ENCODE results near the gene ARFGAP3.
"Not testable (repeated sequence)": the region's sequence is repeated elsewhere in the genome, so short reads cannot be mapped to it uniquely, and the experiment has no call there.

ARFGAP3 gene

DNA sequence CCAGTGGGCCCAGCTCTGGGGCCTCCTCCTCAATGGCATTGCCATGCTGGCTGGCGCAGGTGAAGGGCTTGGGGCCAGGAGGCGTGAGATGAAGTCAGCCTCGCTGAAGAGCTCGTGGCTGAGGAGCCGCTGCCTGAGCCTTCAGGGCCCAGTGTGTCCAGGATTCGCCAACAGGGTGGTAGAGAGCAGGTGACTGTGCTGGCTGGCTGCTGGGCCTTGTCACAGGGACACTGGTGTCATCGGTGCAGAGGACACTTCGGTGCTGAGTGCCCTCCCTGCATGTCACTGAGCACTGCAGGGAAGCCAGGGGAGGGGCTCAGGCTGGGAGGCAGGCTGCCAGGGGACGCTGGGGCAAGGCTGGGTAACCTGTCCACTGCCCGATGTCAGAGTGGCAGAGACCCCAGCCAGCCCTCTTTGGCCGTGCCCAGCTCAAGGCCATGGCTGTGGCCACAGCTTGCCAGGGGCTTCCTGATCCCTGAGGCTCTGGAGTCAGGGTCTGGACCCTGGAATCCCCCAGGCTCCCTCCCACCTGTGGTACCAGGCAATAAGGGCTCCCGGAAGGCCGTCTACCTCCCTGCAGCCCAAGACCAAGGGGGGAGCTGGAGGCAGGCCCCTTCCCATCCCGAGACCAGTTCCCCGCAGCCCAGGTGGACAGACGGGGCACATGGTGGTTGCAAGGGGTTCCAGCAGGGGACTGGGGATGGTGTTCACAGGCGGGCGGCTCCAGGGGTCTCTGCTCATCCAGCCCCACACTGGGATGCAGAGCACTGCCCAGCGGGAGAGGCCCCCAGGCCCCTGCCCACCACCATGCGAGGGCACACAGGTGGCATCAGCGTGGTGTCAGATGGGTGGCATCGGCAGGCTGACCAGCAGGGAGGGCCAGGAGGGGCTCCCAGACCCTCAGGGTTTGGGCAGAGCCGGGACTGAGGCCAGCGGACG lies 63.9 kb downstream of the ARFGAP3 start:
- no peak for FAIRE-seq

DNA sequence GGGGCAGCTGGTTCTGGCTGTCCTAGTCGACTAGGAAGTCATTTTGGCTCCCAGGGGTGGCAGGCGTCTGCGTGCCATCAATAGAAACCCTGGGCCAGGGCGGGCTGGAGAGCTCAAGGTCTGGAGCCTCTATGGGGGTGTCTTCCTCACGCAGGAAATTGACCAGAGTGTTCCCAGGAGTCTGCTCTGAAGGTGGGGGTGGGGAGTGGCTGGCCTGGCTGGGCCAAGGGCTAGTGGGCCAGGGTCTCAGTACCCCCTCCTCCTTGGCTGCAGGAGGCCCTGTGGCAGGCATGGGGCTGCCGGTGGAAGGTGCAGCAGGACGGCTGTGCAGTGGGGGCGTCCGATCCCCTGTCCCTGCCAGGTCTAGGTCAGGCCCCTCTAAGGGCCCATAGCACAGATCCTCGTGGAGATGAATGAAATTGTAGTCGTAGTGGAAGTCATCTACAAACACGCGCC lies 64.6 kb downstream of the ARFGAP3 start:
- no peak for FAIRE-seq

DNA sequence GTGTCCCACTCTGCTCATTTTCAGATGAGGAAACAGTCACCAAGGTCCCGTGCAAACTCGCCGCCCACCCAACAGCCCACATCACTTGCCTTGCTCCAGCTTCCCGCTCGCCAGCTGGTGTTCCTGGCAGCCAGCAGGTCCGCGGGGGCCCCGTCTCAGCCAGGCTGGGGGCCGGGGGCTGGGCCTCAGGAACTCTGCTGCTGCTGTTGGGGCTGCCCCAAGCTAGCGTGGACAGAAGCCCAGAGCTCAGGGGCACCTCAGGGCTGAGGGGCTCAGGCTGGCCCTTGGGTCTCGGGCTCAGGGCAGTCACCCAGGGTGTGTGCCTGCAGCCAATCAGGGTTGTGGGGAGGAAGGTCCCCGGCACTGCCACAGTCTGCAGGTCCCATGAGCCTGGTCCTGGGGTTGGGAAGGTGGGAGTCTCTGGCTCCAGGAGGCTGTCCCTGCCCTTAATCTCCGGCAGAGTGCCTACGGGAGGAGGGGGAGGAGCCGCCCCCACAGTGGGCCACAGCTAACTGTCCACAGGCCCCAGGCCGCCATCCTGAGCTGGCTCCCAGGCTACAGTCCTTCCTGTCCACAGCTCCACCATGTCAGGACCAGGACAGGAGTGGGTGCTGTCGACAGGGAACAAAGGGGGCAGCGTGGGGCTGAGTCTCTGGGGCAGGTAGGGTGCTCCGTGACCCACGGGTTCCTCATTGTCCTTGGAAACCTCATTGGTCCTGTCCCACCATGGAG lies 65.2 kb downstream of the ARFGAP3 start:
- FAIRE-seq = no peak

DNA sequence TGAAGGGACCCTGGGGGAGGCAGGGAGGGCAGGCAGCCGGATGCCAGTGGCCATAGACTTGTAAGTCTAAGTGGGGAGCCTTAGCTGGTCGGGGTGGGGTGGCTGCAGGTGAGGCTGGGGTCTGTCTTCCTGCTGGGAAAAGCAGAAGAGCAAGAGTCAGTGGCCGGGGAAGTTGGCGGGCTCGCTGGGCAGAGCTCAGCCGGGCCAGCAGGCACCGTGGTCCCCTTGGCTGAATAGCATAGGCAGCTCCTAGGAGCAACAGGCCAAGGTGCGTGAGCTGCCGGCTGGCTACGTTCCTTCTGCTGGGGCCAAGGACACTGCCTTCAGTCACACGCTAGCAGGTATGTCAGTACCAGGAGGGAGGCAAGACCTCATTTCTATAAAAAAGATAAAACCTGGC lies 68.6 kb downstream of the ARFGAP3 start:
- no peak for FAIRE-seq

DNA sequence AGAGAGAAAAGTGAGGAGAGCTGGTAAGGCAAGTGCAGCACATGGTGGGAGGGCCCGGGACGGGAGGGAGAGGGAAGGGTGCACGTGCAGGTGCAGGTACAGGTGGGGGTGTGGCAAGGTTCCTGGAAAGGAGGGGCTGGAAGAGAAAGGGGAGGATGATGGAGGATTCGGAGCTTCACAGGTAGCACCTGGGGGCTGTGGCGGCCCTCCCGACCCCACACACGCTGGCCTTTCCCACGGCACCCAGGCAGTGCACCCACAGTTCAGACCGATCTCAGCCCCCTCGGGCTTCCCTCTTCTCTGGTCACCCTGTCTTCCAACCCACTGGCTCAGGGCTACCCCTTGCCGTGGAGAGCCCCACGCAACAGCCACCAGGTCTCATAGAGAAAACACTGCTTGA lies 69.1 kb downstream of the ARFGAP3 start:
- no peak for FAIRE-seq

DNA sequence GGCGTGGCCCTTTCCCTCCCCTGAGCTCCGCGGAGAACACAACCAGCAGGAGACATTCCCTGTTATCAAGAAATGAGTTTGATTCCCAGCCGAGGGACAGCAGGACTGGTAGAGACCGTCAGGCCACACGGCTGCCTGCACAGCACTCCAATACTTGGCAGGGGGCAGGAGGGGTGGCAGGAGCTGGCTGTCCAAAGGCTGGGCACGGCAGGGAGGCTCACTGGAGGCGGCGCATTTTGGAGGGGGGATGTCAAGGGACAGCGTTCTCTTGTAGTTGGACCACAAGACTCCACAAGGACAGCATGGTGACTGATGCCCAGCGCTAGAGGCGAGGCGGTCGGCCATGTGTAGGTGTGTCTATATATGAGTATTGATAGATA lies 69.7 kb downstream of the ARFGAP3 start:
- no peak for FAIRE-seq

DNA sequence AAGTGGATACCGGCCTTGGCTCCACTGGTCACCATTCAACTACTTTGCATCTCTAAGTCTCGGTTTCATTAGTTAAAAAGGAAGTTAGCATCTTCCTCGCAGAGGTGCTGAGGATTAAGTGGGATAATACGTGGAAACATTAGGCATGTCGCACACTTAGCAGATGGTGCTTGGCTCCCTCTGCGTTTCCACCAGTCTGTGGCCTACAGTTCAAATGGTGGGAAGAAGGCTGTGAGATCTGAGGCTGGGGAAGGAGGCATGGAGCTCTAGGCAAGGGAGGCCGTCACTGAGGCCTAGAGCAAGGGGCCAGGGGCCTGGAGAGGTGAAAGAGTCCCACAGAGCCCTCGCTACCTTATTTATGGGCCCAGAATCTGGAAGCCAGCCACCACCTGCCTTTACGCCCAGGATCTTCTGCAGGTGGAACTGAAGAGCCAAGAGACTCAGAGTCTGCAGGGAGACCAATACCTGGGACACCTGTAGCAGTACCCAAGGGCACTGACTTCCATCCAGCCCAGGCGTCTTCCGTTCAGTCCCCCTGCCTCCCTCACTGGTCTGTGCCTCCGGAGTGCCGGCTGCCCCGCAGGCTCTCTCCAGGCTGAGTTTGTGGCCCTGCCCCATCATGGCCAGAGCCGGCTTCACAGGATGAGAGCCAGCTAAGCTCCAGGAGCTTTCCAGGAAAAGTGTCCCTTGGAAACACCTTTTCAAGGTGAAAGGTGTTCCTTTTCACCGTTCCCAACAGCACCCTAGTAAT lies 70.3 kb downstream of the ARFGAP3 start:
- no peak for FAIRE-seq

DNA sequence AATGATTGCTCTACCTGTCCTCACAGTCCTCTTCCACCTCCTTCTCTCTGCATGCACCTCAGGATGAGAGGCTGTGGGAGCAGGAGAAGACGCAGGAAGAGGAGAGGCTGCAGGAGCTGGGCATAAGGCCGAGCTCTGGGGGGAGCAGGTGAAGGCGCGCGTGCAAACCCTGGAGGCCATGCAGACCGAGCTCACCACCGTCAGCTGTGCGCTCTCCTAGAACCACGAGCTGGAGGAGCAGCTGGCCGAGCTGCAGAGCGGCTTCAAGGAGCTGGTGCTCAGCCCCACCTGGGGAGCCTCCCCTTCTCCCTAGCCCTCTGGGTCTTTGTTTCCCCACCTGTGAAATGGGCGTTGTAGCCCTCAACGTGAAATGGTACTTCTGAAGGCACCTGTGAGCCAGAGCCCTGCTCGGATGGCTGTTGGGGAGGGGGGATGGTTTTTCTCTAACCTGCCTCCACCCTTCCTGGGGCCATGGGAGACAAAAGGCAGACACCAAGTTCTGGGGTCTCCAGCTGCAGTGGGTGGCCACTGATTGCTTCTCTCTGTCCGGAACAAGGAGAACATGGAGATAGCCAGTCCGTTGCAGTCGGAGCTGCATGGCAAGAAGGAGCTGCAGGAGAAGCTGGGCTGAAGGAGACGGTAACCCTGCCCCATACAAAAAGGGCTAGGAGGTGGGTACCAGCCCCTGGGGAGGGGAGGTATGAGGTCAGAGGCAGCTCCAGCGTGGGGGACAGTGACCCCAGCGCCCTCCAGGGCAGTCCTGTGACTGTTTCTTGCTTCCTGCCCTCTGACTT lies 71.2 kb downstream of the ARFGAP3 start:
- FAIRE-seq = no peak

DNA sequence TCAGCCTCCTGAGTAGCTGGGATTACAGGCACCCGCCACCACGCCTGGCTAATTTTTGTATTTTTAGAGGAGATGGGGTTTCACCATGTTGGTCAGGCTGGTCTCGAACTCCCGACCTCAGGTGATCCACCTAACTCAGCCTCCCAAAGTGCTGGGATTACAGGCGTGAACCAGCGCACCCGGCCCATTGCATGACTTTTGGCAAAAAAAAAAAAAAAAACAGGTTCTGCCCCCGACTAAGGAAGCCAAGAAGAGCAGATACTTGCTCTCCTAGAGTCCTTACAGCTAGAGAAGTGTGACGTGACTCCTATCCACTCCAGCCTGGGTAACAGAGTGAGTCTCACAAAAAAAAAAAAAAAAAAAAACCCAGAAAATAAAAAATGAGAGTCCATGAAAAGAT lies 74.8 kb downstream of the ARFGAP3 start:
- FAIRE-seq = not testable (repeated sequence)

DNA sequence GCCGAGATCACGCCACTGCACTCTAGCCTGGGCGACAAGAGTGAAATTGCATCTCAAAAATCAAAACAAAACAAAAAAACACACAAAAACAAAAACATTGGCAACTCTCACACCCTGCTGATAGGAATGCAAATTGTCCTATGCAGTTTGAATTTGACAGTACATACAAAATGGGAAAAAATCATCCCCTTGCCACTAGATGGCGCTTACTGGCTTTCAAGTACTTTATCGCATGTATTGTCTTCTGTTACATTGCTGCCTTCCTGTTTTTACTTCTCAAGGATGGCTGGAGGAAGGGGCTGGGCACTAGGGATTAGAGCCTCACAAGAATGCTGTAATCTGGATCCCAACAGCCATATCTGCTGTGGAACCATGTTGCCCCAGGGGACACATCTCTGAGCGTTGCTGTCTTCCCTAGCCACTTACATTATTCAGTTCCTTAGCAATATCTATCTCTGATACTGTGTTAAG lies 77.0 kb downstream of the ARFGAP3 start:
- FAIRE-seq = peak; percentile 97

DNA sequence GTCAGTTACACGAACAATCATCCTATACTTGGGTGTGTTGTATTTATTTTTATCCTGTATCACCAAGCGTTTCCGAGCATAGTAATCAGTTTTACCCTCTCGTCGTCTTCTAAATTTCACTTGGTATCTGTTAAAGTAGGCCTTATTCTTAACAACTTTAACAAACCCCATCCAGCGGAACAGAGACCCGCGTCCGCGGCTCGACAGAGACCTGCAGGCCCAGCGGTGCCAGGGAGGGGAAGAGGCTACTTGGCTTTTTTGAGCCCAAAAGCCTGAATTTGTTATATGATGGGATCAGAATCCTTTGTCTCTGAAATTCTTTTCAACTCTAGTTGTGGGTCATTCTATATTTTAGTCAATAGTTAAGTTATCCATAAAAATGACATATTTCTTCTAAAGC lies 79.9 kb downstream of the ARFGAP3 start:
- FAIRE-seq = no peak

DNA sequence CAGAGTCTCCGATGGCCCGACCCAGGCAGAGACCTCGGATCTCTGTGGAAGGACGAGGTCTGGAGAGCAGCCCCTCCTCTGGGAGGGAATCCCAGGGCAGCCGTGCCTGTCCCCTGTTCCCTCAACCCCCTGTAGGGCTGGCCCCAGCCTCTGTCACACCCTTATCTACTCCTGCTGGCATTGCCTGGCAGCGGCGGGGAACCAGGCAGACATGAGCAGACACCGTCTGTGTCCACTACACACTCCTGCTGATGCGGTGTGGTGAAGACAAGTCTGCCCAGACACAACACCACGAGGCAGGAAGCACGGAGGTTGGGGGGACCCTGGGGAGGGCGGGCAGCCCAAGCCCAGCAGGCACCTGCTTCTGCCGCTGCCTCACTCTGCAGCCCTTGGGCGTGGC lies 83.9 kb downstream of the ARFGAP3 start:
- FAIRE-seq = no peak

DNA sequence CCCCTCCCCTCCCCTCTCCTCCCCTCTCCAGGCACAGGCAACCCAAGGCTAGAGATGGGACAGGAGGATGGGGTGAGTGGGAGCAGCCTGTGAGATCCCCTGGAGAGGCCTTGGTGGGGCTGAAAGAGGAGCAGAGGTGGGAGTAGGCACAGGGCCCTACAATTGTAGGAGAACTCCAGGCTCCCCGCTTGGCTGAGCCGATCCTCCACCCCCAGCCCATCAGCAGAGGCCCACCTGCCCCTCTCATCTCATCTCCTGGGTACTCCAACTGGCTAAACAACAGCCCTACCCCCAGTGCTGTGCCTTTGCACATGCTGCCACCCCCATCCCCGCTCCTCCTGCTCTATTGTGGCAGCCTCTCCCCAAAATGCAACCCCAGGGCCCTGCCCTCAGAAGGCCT lies 84.4 kb downstream of the ARFGAP3 start:
- no peak for FAIRE-seq

DNA sequence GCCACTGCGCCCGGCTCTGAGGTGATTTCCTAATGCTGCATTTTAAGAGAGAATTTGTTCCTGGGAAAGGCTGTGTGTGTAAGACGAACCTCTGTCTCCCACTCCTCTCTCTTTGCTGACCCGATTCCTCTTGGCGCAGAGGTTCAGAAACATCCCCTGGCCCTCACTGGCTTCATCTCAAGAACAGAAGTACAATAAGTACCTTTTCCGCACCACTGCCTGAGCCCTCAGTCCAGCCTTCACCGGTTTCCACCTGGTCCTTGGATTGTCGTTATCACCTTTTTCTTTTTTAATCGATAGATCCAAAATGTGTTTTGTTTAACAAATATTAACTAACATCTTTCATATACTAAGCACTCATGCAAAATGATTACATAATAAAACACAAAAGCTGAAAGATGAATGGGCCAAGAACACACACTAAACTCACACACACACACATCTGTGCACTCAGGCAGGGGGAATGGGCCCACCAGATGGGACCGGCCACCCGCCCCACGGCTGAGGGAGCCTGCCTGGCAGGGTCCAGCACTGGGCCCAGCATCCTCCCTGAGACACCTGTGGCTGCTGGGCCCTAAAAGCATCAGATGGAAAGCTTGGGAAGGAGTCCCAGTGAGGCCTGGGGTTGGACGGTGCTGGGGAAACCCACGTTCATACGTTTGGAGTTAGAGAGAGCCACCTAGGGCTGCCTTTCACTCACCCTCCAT lies 86.0 kb downstream of the ARFGAP3 start:
- FAIRE-seq = no peak

DNA sequence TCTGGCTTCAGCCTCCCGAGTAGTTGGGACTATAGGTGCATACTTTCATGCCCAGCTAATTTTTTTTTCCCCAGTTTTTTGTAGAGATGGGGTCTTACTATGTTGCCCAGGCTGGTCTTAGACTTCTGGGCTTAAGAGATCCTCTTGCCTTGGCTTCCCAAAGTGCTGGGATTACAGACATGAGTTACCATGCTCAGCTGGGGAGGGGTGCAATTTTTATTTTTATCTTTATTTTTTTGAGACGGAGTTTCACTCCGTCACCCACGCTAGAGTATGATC lies 86.7 kb downstream of the ARFGAP3 start:
- FAIRE-seq = no peak

DNA sequence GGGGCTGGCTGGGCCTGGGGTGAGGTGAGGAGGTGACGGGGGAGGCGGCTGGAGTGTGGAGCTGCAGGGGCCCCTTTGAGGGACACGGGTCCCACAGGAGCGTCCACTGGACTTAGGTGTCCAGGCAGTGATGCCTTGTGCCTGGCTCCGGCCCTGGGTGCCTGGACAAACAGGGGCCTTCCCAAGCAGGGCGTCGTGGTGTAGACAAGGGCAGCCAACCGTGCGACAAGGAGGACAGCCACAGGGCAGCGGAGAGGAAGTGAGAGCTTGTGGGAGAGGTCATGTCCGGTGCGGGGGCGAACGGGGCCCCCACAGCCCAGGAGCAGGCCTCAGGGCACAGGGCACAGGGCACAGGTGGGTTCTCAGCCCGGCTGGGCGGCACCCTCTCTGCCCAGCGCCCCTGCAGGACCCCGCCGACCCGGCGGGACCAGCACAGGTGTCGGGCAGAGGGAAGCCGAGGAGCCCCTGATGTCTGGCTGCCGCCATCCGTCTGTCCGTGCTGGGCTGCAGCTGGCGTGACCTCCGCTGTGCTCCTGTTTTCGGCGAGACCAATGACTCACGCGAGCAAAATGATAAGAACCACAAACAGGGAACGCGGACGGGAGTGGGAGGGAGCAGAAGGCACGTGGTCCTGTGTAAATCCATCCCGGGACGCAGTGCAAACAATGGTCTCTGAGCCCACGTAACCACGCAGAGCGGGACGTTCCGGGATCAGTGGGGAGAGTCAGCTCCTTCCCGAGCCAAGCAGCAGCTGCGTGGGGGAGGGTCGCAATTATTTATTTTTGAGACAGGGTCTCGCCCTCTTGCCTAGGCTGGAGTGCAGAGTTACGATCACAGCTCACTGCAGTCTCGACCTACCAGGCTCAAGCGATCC lies 87.3 kb downstream of the ARFGAP3 start:
- no peak for FAIRE-seq

DNA sequence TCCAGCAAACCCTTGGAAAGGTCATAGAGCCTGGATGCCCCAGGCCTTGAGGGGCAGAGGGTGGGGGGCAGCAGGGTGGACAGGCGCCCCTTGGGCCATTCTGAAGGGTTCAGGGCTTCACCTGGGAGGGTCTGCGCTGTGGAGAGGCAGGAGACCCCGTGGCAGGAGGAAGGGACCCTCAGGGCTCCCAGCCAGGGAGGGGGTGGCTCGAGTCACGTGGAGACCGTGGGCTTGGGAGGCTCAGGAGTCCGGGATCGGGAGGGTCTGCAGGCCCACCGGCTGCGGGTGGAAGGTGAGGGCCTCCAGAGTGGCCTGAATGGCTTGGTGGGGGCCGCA lies 87.9 kb downstream of the ARFGAP3 start:
- FAIRE-seq = no peak

DNA sequence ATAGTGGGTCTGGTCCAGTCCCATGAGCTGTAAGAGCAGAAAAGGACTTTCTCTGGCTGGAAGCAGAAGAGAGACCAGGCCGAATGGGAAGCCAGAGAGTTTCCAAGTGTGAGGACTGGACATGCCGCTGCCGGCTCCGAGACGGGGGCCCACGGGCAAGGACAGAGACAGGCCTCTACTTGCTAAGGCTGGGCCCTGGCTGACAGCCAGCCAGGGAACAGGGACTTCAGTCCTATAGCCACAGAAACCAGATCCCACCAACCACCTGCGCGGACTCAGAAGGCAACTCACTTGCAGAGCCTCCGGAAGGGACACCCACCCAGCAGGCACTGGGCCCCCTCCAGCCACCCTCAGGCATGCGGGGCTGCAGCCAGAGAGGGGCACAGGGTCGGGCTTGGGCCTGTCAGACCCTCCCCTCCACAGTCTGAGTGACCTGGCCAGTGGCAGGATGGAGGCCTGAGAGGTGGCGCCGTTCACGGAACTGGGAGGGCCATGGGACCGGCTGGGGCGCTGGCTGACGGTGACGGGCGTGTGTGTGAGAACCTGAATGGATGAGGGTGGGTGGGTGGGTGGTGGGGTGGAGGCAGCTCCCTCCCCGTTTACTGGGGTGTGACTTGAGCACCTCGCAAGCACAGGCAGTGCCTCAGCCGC lies 88.6 kb downstream of the ARFGAP3 start:
- FAIRE-seq = no peak

DNA sequence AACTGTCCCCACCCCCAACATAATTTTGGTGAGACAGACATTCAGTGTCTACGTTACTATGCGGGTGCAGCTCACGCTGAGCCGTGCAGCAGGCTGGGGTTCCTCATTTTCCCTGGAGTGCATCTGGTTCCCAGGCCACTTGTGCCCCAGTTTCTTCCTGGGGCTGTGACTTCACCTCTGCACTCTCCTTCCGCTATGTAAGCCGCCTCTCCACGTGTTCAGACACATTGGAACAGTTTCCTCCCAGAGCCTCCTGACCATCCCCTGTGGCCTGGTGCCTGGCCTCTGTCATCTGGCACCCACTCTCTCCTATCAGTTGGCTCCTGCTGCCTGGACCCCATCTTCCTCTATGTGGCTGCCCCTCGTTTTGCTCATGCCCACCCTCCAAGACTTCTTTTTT lies 90.2 kb downstream of the ARFGAP3 start:
- FAIRE-seq = no peak

DNA sequence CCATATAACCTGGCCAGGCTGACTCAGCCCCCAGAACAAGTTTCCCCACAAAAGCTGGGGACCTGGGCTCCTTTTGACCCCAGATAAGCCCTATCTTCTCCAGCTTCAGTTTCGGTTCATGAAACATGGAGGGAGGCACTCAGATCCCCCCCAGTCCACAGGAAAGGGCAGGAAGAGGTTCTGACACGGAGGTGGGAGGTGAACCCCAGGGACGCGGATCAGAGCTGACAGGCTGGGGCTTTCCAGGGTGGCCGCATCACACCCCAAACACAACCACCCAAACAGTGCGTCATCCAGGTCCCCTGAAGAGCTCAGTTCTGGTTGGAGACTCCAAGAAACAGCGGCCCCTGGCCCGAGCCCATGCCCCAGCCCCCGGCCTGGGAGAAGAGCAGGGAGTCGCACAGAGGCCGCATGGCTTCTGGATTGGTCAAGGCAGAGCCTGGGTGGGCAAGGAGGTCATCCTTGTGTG lies 92.1 kb downstream of the ARFGAP3 start:
- FAIRE-seq = no peak

Measured in A204.1 (cell line).